KBM-7 (cell line): ENCODE results near the gene LAIR1.
"Not testable (repeated sequence)": the region's sequence is repeated elsewhere in the genome, so short reads cannot be mapped to it uniquely, and the experiment has no call there.

Experiments
- DNase-seq: peaks from one replicate; pipeline ENCODE4 v3.0.0-alpha.2; 2015
- in situ Hi-C: fragments of 300-500 bp; cut with MboI; formaldehyde crosslinking; loops from 2 replicates; pipeline ENCODE4 v1.14.3; 2020; ENCODE audit warnings: low sequenced_read_pairs, low pct_unique_long_range_greater_than_20kb, mixed read lengths

The LAIR1 gene

GRCh38 chr19:54352546-54352945, 12.2 kb downstream of the LAIR1 start:
- no peak for DNase-seq
- in situ Hi-C loops, result no loop called here

DNA sequence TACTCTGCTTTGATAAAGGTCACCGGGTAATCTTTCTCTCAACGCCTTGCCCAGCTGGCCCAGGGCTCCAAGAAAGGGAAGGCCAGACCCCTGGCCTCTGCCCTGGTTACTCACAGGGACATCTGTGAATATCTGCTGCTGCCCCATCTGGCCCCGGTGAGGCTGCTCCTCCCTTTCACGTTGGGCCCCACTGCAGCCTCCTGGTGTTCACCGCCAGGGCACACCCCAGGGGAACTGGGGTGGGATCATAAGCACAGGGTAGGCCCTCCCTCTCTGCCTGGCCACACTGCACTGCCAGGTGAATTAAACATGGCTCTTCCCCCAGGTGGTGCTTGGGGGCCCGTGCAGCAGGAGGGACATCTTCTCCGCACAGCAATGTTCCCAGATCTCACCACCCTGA, 12.7 kb downstream of the LAIR1 start:
- DNase-seq, result no peak
- in situ Hi-C loops, result no loop called here

DNA sequence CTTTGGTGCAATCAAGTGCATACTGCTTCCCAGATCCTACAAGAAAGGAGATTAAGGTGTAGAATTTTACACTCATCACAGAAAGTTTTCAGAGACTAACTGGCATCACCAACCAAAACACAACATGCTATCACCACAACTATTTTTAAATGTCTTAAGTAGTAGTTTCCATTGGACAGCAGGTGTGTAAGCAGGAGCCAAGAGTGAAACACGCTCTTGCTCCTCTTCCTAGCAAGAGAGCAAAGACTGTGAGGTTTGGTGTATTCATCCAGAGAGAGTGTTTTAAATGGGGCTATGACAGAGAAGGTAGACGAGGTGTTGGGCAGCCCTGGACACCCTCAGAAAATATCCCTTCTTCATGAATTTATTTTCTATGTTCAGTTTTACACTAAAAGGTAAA, 13.3 kb downstream of the LAIR1 start:
- in situ Hi-C loops, result no loop called here

GRCh38 chr19:54345938-54346386, 18.8 kb downstream of the LAIR1 start:
- DNase-seq, result peak; percentile 57
- in situ Hi-C loops, result no loop called here

More for the DNA sequence above, 13.3 kb downstream of the LAIR1 start:
- DNase-seq, result no peak

DNA sequence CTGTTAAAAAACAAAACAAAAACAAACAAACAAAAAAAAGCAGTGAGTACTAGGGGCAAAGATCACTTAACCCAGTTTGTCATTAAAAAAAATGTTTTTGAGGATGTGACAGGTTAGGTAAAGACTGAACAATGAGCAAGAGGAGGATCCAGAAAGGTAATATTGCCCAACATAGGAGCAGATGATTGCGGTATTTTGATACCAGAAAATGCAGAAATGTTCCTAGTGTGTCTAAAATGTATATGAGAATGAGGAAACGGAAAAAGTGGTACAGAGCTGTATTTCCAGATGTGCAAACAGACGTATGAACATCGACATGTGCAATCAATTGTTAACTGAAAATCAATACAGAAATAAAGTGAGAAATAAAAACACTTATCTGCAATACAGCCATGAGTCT, 20.9 kb downstream of the LAIR1 start:
- no peak for DNase-seq
- in situ Hi-C loops, result no loop called here

DNA sequence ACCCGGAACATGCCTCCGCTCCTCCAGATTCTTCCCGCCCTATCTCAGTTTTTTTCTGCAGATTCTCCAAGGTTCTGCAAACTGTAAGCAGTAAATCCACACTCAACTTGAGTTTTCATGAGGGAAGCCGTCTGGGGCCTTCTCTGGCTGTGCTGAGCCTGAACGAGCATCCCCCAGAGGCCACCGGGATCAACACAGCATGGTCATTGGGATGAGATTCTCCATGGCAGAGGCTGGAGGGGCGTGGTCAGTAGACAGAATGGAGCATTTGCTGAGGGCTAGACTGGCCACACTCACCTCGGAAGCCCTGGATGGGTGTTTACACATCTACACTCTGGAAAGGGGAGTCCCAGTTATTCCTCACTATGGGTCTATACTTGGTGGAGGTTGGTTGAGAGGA, 23.4 kb downstream of the LAIR1 start:
- in situ Hi-C loops, result no loop called here
- no peak for DNase-seq

- peak; percentile 86 for DNase-seq
- in situ Hi-C loops, result no loop called here
Observed at GRCh38 chr19:54339646-54340358, 24.9 kb downstream of the LAIR1 start.

DNA sequence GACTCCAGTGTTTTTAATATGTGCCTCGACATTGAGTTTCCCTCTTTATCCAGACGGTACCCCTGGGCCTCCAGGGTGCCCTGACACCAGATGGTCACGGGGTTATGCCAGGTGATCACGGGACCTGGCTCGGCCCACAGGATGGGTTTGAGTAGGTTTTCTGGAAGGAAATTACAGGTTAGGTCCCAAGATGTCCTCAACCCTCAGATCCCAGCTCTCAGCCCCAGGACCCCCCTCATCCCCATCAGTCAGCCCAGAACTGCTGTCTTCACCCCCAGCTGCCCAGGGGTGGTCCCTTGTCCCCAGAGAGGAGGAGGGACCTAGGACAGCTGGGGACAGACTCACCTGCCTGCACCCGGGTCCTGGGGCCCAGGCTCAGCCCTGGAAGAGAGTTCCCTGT, 26.2 kb downstream of the LAIR1 start:
- no peak for DNase-seq
- in situ Hi-C loops, result no loop called here

GRCh38 chr19:54337858-54338230, 26.9 kb downstream of the LAIR1 start:
- in situ Hi-C loops, result no loop called here
- no peak for DNase-seq

GRCh38 chr19:54336893-54337857, 27.6 kb downstream of the LAIR1 start:
- DNase-seq, result no peak
- in situ Hi-C loops, result no loop called here

DNA sequence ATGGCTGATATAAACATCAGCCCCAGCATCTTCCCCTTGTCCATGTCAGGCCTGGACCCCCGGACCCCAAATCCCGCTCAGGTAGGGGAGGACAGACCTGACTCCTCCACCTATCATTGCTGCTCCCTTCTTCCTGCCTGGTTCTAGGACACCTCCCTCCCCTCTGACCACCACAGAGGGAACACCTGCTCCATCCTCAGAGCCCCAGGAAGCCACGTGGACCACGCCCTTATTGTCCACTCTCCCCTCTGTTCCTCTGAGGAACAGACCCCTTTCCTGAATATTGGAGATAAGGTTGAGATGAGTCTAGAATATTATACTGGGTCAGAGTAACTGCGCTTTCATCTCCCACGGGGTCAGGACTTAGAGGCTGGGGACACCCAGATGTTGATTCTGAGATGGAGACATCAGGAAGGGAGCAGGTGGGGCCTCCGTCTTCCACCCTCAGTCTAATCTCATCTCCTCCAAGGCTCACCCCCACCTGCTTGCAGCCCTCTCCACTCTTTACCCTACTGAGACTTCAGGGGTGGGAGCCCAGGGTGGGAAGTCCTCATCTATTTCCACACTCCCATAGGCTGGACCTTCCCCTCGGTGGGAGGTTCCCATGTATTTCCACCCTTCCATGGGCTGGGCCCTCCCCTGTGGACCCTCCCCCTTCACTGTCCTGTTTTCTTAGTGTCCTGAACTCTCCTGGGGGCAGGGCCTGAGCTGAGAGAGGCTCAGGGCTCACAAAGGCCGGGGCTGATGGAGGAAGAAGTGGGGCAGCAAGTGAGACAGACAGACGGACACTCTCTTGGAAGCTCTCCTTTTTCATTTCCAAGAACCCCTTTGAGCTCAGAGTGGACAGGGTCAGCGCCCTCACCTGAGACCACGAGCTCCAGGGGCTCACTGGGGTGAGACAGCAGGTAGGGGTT, 28.5 kb downstream of the LAIR1 start:
- no peak for DNase-seq
- in situ Hi-C loops, result no loop called here

DNA sequence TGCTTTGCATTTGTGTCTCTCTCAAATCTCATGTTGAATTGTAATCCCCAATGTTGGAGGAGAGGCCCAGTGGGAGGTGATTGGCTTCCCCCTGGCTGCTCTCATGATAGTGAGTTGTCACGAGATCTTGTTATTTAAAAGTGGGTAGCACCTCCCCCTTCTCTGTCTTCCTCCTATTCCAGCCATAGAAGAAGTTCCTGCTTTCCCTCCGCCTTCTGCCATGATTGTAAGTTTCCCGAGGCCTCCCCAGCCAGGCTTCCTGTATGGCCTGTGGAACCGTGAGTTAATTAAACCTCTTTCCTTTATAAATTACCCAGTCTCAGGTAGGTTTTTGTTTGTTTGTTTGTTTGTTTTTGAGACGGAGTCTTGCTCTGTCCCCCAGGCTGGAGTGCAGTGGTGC, 29.6 kb downstream of the LAIR1 start:
- peak; percentile 79 for DNase-seq
- in situ Hi-C loops, result no loop called here

- in situ Hi-C loops, result no loop called here
- no peak for DNase-seq
Observed at GRCh38 chr19:54333586-54334298, 31.0 kb downstream of the LAIR1 start.

- DNase-seq, result no peak
- in situ Hi-C loops, result no loop called here
Observed at GRCh38 chr19:54332149-54332548, 32.6 kb downstream of the LAIR1 start.

DNA sequence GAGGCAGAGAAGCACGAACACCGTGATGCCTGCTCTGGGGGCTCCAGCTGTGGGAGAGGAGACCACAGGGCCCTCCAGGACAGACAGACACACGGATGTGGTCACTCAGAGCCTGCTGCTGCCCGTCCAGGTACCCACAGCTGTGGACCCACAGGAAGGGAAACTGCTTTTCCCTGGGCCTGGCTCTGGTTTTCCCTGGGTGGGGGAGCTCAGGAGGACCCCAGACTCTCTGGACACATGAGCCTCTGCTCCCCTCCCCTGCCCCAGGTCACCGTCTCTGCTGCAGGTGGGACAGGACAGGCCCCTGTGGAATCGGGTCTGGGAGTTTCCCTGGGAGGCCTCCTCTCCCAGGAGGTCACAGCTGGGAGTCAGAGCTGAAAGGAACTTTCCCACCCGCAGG, 33.1 kb downstream of the LAIR1 start:
- in situ Hi-C loops, result no loop called here
- DNase-seq, result no peak

DNA sequence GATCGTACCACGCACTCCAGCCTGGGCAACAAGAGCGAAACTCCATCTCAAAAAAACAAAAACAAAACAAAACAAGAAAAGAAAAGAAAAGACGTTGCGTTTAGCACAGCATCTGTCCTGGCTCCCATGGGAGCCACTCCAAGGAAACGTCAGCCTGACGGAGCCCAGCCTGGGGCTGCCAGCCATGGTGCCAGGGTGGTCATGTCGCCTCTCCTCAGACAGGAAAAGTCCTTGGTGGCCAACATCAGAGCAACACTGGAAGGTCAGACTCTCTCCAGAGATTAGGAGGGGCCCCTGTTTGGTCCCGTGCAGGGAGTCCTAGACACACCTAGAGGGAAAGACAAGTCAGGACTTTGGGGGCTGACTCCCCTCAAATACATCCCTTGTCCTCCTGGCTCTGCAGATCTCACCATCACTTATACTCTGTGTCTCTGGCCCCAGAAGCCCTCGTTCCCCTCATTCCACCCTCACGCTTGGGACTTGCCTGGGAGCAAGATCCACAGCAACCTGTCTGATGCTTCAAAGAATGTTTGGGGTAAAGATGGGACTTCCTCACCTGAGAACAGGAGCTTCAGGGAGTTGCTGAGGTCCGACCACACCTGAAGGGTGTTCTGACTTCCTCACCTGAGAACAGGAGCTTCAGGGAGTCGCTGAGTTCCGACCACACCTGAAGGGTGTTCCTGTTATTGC, 35.1 kb downstream of the LAIR1 start:
- DNase-seq, result no peak
- in situ Hi-C loops, result no loop called here

GRCh38 chr19:54328781-54329180, 36.0 kb downstream of the LAIR1 start:
- in situ Hi-C loops, DNase-seq: not testable (repeated sequence)

DNA sequence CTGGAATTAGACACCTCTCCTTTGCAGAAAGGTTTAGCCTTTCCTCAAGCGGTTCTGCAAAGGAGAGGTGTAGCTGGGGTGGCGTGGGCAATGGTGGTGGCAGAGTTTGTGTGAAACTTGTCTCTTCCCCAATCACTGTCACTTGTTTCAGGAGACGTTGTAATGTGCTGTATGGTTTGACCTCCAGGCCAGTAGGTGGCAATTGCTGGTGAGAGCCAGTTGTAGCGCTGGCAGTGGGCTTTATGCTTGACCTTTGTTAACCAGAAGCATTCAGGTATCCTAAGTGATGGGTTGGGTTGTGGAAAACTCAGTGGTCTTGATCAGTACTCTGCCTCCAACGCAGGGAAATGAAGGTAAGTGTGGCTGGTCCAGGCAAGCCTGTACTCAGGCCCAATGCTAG, 39.1 kb downstream of the LAIR1 start:
- in situ Hi-C loops, result no loop called here
- DNase-seq, result no peak
